Measurements from ENCODE around the gene MAPKAPK3. TPM values are rescaled to one million over a fixed set of nuclear protein-coding genes. Genes with fewer than 3 reads are reported as not detected.

Gene MAPKAPK3
- total RNA-seq, 1 experiment from 2014 or later: 24.2 TPM

DNA sequence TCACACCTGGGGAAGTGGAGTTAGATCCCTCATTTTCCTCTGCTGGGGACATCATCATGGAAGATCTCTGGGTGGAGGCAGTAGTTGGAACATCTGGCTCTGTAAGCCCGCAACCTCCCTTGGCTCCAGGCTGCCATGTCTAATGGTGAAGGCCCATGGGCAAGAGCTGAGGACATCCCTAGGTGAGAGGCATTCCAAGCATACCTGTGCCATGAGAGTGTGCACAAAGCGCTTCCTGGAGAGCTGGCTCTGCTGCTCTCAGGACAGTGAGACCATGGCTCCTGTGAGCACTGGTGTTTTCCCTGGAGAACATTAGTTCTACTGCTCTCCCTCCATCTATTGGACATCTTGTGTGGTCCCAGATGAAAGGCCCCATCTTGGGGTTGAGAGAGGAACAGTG, 7.7 kb downstream of the MAPKAPK3 start:
- Histone ChIP-seq H3K4me3 (no peak overlapping the region), H3K36me3 (no peaks in the 10 kb centered on the region), H3K27me3 (no peaks in the 10 kb centered on the region), H3K27ac (no peak overlapping the region), H3K4me1 (no peaks in the 10 kb centered on the region), H3K9me3 (replicated peaks) (no peaks in the 10 kb centered on the region)
- no peak for DNase-seq

- Histone ChIP-seq H3K36me3 (no peaks in the 10 kb centered on the region), H3K4me1 (peaks cover 6% of the 10 kb centered on the region; the same call in 1 of the 2 replicates), H3K9me3 (replicated peaks) (no peaks in the 10 kb centered on the region), H3K27ac (no peak overlapping the region), H3K4me3 (no peak overlapping the region), H3K27me3 (no peaks in the 10 kb centered on the region)
- DNase-seq: no peak
Observed at GRCh38 chr3:50625231-50626182, 8.6 kb downstream of the MAPKAPK3 start.

GRCh38 chr3:50626401-50626800, 9.4 kb downstream of the MAPKAPK3 start:
- no peak overlapping the region for H3K27ac ChIP-seq
- H3K4me3 ChIP-seq: no peak overlapping the region
- H3K4me1 ChIP-seq: peaks cover 13% of the 10 kb centered on the region; the same call in 1 of the 2 replicates
- DNase-seq: no peak
- H3K27me3 ChIP-seq: no peaks in the 10 kb centered on the region
- H3K9me3 ChIP-seq (replicated peaks): no peaks in the 10 kb centered on the region
- H3K36me3 ChIP-seq: no peaks in the 10 kb centered on the region

GRCh38 chr3:50627407-50628051, 10.6 kb downstream of the MAPKAPK3 start:
- no peaks in the 10 kb centered on the region for H3K27me3 ChIP-seq
- H3K9me3 ChIP-seq (replicated peaks): no peaks in the 10 kb centered on the region
- no peak overlapping the region for H3K27ac ChIP-seq
- no peaks in the 10 kb centered on the region for H3K36me3 ChIP-seq
- H3K4me3 ChIP-seq: no peak overlapping the region
- DNase-seq: peak; percentile 18 to 31
- H3K4me1 ChIP-seq: peaks cover 13% of the 10 kb centered on the region; the same call in 1 of the 2 replicates

- DNase-seq: no peak
- Histone ChIP-seq H3K4me1 (peaks cover 13% of the 10 kb centered on the region; the same call in 1 of the 2 replicates), H3K4me3 (no peak overlapping the region), H3K27ac (no peak overlapping the region), H3K36me3 (no peaks in the 10 kb centered on the region), H3K27me3 (no peaks in the 10 kb centered on the region), H3K9me3 (replicated peaks) (no peaks in the 10 kb centered on the region)
Observed at GRCh38 chr3:50628601-50629000, 11.7 kb downstream of the MAPKAPK3 start.

GRCh38 chr3:50630394-50630793, 13.4 kb downstream of the MAPKAPK3 start:
- peaks cover 13% of the 10 kb centered on the region; the same call in 1 of the 2 replicates for H3K4me1 ChIP-seq
- no peak for DNase-seq
- H3K9me3 ChIP-seq (replicated peaks): no peaks in the 10 kb centered on the region
- H3K27ac ChIP-seq: no peak overlapping the region
- no peaks in the 10 kb centered on the region for H3K27me3 ChIP-seq
- H3K4me3 ChIP-seq: no peak overlapping the region
- H3K36me3 ChIP-seq: no peaks in the 10 kb centered on the region

DNA sequence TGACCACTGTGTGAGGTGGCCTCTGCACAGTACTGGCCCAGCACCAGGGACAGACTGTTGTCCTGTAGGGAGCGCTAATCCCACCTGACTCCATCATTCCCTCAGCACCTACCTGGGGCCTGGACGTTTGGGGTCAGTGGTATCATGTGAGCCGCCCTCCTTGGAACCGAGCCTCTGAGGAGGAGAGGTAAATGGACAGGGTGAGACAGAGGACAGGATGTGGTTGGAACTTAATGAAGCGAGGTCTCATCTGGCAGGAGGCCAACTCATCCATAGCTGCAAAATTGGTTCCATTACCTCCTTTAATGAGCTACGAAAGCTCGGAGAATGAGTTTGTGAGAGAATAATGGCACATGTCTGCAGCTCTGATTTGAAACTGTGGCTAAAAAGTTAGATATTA, 13.9 kb downstream of the MAPKAPK3 start:
- Histone ChIP-seq H3K27me3 (no peaks in the 10 kb centered on the region), H3K27ac (no peak overlapping the region), H3K36me3 (no peaks in the 10 kb centered on the region), H3K4me1 (peaks cover 13% of the 10 kb centered on the region; the same call in 1 of the 2 replicates), H3K4me3 (no peak overlapping the region), H3K9me3 (replicated peaks) (no peaks in the 10 kb centered on the region)
- DNase-seq: peak; percentile 27 to 70

DNA sequence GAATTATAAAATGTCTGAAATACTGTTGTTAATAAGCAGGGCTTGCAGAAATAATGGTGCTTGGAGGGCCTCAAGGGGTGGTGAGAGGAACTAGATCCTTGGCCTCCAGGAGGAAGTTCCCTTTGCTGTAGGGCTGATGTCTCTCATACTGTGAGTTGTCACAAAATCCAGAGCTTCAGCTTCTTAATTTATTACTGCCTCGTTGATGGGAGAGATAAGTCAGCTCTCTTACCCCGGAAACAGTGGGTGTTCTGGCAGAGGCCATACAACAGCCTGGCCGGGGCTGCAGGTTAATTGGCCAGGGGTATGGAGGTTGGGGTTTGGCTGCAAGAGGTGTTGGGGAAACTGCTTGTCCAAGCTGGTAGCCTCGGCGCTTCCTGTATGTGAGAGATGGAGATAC, 15.5 kb downstream of the MAPKAPK3 start:
- H3K27ac ChIP-seq: no peak overlapping the region
- no peaks in the 10 kb centered on the region for H3K27me3 ChIP-seq
- H3K4me1 ChIP-seq: peaks cover 13% of the 10 kb centered on the region; the same call in 1 of the 2 replicates
- DNase-seq: no peak
- no peaks in the 10 kb centered on the region for H3K9me3 ChIP-seq (replicated peaks)
- H3K36me3 ChIP-seq: no peaks in the 10 kb centered on the region
- no peak overlapping the region for H3K4me3 ChIP-seq

DNA sequence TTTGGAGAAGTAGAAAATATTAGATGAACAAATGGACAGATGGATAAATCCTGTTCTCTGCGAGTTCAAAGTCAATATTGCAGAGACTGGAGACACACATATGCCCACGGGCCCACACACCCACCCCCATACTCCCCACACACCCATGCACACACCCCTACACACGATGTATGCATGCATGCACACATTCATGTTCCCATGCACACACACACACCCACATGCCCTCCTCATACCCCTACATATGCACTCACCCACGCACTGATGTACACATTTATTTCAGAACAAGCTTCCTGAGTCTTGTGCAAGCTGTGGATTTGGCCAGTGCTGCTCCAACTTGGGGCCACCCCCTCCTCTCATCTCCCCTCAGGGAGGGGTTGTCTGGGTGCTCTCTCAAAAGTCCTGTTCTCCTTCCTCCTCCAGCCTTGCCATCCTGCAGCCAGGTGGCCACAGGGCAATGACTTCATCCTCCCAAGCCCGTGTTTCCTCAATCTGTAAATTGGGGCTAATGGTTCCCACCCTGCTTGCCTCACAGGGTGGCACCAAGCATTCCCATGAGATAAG, 16.4 kb downstream of the MAPKAPK3 start:
- Histone ChIP-seq H3K4me1 (peaks cover 13% of the 10 kb centered on the region; the same call in 1 of the 2 replicates), H3K4me3 (no peak overlapping the region), H3K9me3 (replicated peaks) (no peaks in the 10 kb centered on the region), H3K27ac (no peak overlapping the region), H3K36me3 (no peaks in the 10 kb centered on the region), H3K27me3 (no peaks in the 10 kb centered on the region)
- DNase-seq: no peak

DNA sequence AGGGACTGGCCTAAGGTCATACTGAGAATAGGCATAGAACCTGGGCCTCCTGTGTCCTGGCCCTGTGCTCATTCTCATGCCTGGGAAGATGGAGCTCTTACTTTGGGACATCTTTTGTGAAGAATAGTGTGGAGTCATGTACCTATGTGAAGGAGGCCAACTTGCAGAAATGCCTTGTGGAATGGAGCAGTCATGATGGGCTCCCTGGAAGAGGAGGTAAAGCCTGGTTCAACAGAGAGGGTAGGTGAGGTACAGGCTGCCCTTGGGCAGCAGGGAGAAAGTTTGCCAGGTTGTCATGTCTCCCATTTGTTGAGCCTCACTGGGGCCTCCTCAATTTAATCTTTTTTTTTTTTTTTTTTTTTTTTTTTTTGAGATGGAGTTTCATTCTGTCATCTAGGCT, 18.1 kb downstream of the MAPKAPK3 start:
- Histone ChIP-seq H3K27ac (no peak overlapping the region), H3K9me3 (replicated peaks) (no peaks in the 10 kb centered on the region), H3K4me3 (no peak overlapping the region), H3K4me1 (peaks cover 12% of the 10 kb centered on the region; the same call in 1 of the 2 replicates), H3K27me3 (no peaks in the 10 kb centered on the region), H3K36me3 (no peaks in the 10 kb centered on the region)
- no peak for DNase-seq

DNA sequence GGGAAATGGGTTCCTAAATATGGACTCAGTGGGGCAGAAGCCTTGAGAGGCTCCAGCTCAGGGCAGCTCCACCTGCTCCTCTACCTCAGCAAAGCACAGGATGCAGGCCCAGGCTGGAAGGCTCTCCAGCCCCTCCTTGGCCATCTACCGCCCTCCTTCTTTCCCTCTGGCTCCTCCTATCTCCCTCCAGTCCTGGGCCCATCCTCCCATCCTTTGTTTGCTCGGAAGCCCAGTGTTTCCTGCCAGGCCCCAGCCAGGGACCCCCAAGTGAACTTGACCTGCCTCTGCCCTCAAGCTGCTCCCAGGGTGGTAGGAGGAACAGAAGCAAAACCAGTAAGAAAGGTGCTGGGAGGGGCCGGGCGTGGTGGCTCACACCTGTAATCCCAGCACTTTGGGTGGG, 20.1 kb downstream of the MAPKAPK3 start:
- H3K36me3 ChIP-seq: no peaks in the 10 kb centered on the region
- H3K27ac ChIP-seq: no peak overlapping the region
- no peaks in the 10 kb centered on the region for H3K27me3 ChIP-seq
- H3K4me3 ChIP-seq: no peak overlapping the region
- DNase-seq: no peak
- no peaks in the 10 kb centered on the region for H3K9me3 ChIP-seq (replicated peaks)
- no peaks in the 10 kb centered on the region; the same call in 1 of the 2 replicates for H3K4me1 ChIP-seq

DNA sequence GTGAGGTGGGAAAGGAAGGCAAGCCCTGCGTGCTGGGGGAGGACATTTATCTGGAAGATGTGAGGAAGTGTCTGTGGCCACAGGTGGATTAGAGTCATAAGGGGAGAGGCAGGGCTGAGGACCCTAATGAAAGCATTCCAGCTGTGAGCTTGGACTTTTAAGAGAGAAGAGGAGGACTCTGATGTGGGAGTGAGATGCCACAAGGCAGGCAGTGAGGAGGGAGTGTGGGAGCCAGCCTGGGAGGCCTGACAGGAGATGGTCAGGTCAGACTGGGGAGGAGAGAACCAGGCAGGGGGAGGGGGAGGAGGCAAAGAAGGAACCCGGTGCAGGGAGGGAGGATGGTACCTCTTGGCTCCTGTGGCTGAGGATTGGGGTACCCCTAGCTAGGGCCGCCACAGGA, 21.0 kb downstream of the MAPKAPK3 start:
- no peaks in the 10 kb centered on the region for H3K27me3 ChIP-seq
- H3K27ac ChIP-seq: no peak overlapping the region
- no peak overlapping the region for H3K4me3 ChIP-seq
- H3K9me3 ChIP-seq (replicated peaks): no peaks in the 10 kb centered on the region
- no peak for DNase-seq
- H3K4me1 ChIP-seq: no peaks in the 10 kb centered on the region; the same call in 1 of the 2 replicates
- H3K36me3 ChIP-seq: no peaks in the 10 kb centered on the region

- H3K27ac ChIP-seq: no peak overlapping the region
- no peaks in the 10 kb centered on the region for H3K9me3 ChIP-seq (replicated peaks)
Observed at GRCh38 chr3:50639055-50639494, 22.1 kb downstream of the MAPKAPK3 start.

GRCh38 chr3:50642382-50642781, 25.4 kb downstream of the MAPKAPK3 start:
- DNase-seq: no peak
- Histone ChIP-seq H3K9me3 (replicated peaks) (no peaks in the 10 kb centered on the region), H3K27ac (no peak overlapping the region), H3K27me3 (no peaks in the 10 kb centered on the region), H3K4me1 (no peaks in the 10 kb centered on the region; the same call in 1 of the 2 replicates), H3K36me3 (no peaks in the 10 kb centered on the region), H3K4me3 (no peak overlapping the region)

More at GRCh38 chr3:50639055-50639494, 22.1 kb downstream of the MAPKAPK3 start:
- no peak overlapping the region for H3K4me3 ChIP-seq
- H3K4me1 ChIP-seq: no peaks in the 10 kb centered on the region; the same call in 1 of the 2 replicates
- DNase-seq: peak in 1 of 2 experiments; percentile 9
- H3K36me3 ChIP-seq: no peaks in the 10 kb centered on the region
- H3K27me3 ChIP-seq: no peaks in the 10 kb centered on the region

GRCh38 chr3:50644561-50644960, 27.6 kb downstream of the MAPKAPK3 start:
- H3K27me3 ChIP-seq: no peaks in the 10 kb centered on the region
- H3K27ac ChIP-seq: no peak overlapping the region
- no peak overlapping the region for H3K4me3 ChIP-seq
- H3K4me1 ChIP-seq: no peaks in the 10 kb centered on the region
- no peaks in the 10 kb centered on the region for H3K36me3 ChIP-seq
- H3K9me3 ChIP-seq (replicated peaks): no peaks in the 10 kb centered on the region
- DNase-seq: no peak
